Liver (tissue), 2 donors: ENCODE results near the gene ARHGEF4.

Experiments used
- YY1 ChIP-seq: IDR thresholded peaks from 2 replicates; pipeline ENCODE4 v1.6.1; 2016; ENCODE audit warnings: antibody characterized with exemption, mild to moderate bottlenecking
- TF ChIP-seq, protein P1 (sequence below): fragments of 150-350 bp; IDR thresholded peaks from 2 replicates; pipeline ENCODE4 v1.5.1; 2017; ENCODE audit warnings: improper control_type of control experiment, low read depth, low read length; ENCODE audit not compliant: missing input control
- donor health status: healthy.

DNA sequence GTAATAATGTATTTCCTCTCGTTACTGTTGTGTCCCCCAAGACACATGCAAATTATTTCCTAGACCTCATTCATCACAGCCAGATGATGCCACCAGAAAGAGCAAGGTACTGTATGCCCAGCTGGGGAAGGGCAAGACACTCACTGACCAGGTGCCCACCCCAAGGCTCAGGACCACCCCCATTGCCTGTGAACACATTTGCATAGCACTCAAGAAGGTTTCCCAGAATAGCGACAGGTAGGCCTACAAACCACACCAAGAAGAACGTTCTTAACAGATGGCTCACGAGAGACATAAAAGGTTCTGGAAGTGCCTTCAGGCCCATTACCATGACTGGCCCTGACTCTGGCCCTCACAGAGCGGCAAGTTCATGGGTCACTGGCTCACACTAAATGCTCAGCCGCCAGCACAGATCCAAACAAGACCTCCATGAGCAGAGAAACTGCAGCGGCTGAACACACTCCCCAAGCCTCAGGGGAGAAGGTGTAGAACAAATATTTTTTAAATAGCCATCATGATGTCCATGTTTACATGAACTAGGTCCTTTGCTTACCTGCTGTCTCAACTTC is 212.5 kb downstream of the ARHGEF4 start:
- TF ChIP-seq, protein P1, sequence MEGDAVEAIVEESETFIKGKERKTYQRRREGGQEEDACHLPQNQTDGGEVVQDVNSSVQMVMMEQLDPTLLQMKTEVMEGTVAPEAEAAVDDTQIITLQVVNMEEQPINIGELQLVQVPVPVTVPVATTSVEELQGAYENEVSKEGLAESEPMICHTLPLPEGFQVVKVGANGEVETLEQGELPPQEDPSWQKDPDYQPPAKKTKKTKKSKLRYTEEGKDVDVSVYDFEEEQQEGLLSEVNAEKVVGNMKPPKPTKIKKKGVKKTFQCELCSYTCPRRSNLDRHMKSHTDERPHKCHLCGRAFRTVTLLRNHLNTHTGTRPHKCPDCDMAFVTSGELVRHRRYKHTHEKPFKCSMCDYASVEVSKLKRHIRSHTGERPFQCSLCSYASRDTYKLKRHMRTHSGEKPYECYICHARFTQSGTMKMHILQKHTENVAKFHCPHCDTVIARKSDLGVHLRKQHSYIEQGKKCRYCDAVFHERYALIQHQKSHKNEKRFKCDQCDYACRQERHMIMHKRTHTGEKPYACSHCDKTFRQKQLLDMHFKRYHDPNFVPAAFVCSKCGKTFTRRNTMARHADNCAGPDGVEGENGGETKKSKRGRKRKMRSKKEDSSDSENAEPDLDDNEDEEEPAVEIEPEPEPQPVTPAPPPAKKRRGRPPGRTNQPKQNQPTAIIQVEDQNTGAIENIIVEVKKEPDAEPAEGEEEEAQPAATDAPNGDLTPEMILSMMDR, result no peak
- no peak for TF ChIP-seq YY1
